ENCODE data around the gene GLI3.

The GLI3 gene

DNA sequence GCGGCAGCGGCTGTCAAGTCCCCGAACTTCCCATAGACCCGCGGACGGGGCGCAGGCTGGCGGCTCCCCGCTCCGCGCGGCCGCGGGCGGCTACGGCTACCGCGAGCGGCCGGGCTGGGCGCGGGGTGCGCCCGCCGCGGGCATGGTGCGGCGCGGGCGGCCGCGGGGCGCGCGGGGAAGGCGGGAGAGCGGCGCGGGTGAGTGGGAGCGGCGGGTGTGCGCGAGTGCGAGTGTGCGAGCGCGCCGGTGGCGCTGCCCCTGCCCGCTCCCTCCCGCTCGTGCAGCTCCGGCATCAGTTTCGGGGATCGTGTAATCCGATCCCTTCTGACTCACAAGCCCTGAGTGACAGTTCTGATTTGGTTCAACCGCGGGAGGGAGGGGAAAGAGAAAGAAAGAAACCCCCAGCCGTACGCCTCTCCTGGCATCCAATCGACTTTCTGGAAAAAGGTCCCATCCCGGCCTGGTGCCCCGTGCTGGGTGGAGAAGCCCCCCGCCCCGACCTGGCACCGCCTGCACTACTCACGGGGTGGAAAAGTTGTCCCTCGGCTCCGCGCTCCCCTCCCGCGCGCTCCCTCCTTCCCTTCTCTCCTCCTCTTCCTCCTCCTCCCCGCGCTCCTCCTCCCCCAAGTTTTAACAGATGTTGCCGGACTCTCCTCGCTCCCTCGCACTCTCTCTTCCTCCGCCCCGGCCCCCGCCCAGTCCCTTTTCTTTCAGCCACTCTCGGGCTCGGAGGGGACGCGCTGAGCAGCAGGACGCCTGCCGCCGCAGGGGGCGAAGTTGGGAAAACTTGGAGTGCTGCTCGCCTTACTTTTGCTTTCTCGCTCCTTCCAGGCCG lies at the start of gene GLI3:
Gene GLI3, minus strand, starts transcription at position 234 of the 835 bp plus-strand sequence. CDS start 13,956 bp downstream, outside the sequence.
- DNase-seq (ENCODE audit: low spot score), result peak; percentile 44

GRCh38 chr7:42285383-42285824 lies 48.4 kb upstream of the GLI3 start:
- DNase-seq (ENCODE audit: low spot score), result peak; percentile 30

GRCh38 chr7:42283553-42283952 lies 46.5 kb upstream of the GLI3 start:
- no peak for DNase-seq (ENCODE audit: low spot score)

- DNase-seq (ENCODE audit: low spot score), result no peak
Observed at GRCh38 chr7:42278344-42278743, 41.3 kb upstream of the GLI3 start.

- DNase-seq (ENCODE audit: low spot score), result no peak
Observed at GRCh38 chr7:42274053-42274452, 37.0 kb upstream of the GLI3 start.

- DNase-seq (ENCODE audit: low spot score), result peak; percentile 24
Observed at GRCh38 chr7:42272793-42273665, 36.0 kb upstream of the GLI3 start.

- DNase-seq (ENCODE audit: low spot score), result no peak
Observed at GRCh38 chr7:42269161-42269560, 32.2 kb upstream of the GLI3 start.

GRCh38 chr7:42264702-42265101 lies 27.7 kb upstream of the GLI3 start:
- no peak for DNase-seq (ENCODE audit: low spot score)

DNA sequence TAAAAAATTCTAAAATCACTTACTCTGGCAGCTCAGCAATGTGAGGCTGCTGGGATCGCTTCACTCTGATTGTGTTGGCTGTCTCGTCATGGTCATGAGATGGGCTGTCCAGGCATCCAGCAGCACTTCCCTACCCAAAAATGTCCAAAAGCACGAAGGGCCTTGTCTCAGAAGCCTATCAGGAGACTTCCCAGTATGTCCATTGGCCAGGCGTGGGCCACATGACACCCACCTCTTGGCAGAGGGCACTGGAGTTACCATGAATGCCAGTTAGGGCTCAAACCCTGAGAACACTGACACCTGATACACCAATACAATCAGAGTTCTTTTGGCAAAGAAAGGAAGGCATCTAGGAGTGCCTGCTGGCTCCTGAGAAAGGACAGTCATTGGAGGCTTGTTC lies 27.0 kb upstream of the GLI3 start:
- no peak for DNase-seq (ENCODE audit: low spot score)

DNA sequence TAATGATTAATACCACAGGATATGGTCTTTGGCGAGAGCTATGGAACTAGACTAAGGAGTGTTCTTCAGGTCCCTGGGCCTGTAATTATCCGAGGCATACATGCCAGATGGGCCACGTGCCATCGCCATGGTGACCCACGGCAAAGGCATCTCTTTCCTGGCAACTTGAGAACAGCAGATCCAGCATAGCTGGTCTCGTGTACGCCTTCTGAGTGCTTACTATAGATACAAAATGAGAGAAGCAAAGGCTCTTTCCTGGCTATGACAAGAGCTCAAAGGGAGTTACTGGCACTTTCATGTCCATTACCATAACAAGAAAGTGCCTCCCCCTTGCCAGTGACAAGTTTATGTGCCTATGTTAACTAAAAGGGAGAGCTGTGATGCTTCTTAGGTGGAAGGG lies 26.0 kb upstream of the GLI3 start:
- DNase-seq (ENCODE audit: low spot score), result no peak

- no peak for DNase-seq (ENCODE audit: low spot score)
Observed at GRCh38 chr7:42254217-42254616, 17.2 kb upstream of the GLI3 start.

GRCh38 chr7:42253316-42253715 lies 16.3 kb upstream of the GLI3 start:
- no peak for DNase-seq (ENCODE audit: low spot score)

DNA sequence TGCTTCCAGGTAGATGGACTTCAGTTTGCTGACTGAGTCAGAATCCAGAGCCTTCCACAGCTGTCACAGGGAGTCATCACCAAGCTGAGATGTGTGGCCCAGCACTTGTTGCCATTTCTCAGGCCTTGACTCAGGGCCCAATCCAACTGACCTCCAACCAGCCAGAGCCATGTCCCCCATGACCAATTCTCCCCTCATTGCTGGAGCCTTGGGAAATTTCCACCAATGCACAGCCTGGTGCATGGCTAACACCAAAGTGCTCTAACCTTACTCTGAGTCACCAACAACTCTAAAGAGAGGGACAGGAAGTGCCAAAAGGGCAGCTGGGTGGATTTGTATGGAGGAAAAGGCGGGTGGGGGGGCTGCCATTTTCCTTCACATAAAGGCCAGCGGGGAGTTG lies 13.4 kb upstream of the GLI3 start:
- no peak for DNase-seq (ENCODE audit: low spot score)

DNA sequence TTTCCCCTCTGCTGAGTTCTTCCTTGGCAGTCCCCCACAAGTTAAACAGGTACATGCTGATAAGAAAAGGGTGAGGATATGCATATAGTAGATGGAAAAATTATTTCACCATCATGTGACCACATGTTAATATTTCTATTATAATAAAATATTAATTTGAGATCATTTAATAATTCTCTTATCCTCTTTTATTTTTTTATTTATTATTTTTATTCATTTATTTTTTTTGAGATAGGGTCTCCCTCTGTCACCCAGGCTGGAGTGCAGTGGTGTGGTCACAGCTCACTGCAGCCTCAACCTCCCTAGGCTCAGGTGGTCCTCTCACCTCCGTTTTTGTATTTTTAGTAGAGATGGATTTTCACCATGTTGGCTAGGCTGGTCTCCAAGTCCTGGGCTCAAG lies 11.6 kb upstream of the GLI3 start:
- no peak for DNase-seq (ENCODE audit: low spot score)

GRCh38 chr7:42247301-42247700 lies 10.3 kb upstream of the GLI3 start:
- DNase-seq (ENCODE audit: low spot score), result no peak

GRCh38 chr7:42244828-42245227 lies 7.8 kb upstream of the GLI3 start:
- DNase-seq (ENCODE audit: low spot score), result no peak

DNA sequence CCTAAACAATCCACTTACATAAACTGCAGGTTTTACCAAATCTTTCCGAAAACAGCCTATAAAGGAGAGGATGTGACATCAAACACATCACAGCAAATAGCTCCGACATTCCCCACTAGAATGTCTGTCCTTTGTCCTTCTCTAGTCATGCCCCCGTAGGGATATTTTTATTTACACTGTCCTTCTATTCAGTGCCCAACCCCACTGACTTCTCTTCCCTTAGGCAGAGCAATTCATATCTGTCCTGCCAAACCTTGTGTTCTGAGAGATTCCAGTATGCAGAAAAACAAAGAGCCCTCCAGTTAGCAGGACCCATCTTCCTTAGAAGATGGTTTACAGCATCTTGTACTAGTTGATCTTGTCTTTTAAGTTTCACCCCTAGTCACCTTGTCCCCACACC lies 5.4 kb upstream of the GLI3 start:
- no peak for DNase-seq (ENCODE audit: low spot score)

DNA sequence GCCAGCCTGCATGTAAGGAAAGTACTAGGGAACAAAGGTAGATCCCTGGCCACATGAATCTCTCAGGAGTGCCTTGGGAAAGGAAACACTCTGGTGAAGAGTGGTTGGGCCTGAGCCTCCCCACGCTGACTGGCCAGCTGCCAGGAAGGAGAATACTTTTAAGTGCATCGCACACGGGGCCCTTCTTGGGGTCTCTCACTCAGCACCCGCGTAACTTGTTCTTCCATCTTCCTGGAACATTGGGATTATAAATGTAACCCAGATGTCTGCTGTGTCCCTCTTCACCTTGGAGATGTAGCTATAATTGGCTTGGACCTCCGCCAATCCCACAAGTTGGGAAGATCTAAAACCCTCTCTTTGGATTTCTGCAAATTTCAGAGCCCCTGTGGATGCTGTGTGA lies 4.4 kb upstream of the GLI3 start:
- DNase-seq (ENCODE audit: low spot score), result no peak

DNA sequence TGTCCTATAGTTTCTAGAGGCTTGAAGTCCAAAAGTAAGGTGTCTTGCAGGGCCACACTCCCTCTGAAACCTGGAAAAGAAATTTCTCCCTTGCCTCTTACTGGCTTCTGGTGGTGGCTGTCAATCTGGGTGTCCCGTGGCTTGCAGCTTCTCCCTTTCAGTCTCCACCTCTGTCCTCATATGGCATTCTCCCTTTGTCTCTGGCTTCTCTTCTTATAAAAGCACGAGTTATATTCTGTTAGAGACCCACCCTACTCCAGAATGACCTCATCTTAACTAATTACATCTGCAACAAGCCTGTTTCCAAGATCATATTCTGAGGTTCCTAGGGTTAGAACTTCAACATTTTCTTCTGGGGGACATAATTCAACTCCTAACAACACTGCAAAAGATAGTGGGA lies 3.4 kb upstream of the GLI3 start:
- DNase-seq (ENCODE audit: low spot score), result no peak

- no peak for DNase-seq (ENCODE audit: low spot score)
Observed at GRCh38 chr7:42238709-42239366, 1.8 kb upstream of the GLI3 start.

- DNase-seq (ENCODE audit: low spot score), result no peak
Observed at GRCh38 chr7:42237811-42238541, 967 bp upstream of the GLI3 start.

All from LoVo (cell line).